HG03460 (cell line): ENCODE data around the gene TSHR.
"Not testable (repeated sequence)": the region's sequence is repeated elsewhere in the genome, so short reads cannot be mapped to it uniquely, and the experiment has no call there.

Experiments used
- ATAC-seq: cut with Tn5 transposase; IDR thresholded peaks from one replicate; pipeline ENCODE4 v1.9.1; 2021; ENCODE audit not compliant: unreplicated experiment

Gene TSHR

GRCh38 chr14:80948291-80948690 is 7.1 kb upstream of the TSHR start:
- ATAC-seq, result no peak

GRCh38 chr14:80951491-80951890 is 3.9 kb upstream of the TSHR start:
- ATAC-seq, result no peak

- not testable (repeated sequence) for ATAC-seq
Observed at GRCh38 chr14:80953211-80953610, 2.2 kb upstream of the TSHR start.

GRCh38 chr14:80954687-80955299 is 628 bp upstream of the TSHR start:
- ATAC-seq, result no peak

GRCh38 chr14:80956102-80956501 is 681 bp downstream of the TSHR start:
- ATAC-seq, result no peak

GRCh38 chr14:80956922-80957321 is 1.5 kb downstream of the TSHR start:
- no peak for ATAC-seq

- ATAC-seq, result no peak
Observed at GRCh38 chr14:80957613-80958012, 2.2 kb downstream of the TSHR start.

GRCh38 chr14:80958226-80958625 is 2.8 kb downstream of the TSHR start:
- ATAC-seq, result no peak

- ATAC-seq, result no peak
Observed at GRCh38 chr14:80958939-80959338, 3.5 kb downstream of the TSHR start.

- peak; percentile 98 for ATAC-seq
Observed at GRCh38 chr14:80959496-80959895, 4.1 kb downstream of the TSHR start.

- ATAC-seq, result no peak
Observed at GRCh38 chr14:80965037-80965436, 9.6 kb downstream of the TSHR start.

GRCh38 chr14:80973931-80974641 is 18.7 kb downstream of the TSHR start:
- no peak for ATAC-seq

- no peak for ATAC-seq
Observed at GRCh38 chr14:80974679-80975078, 19.3 kb downstream of the TSHR start.

- no peak for ATAC-seq
Observed at GRCh38 chr14:80977221-80977620, 21.8 kb downstream of the TSHR start.

- no peak for ATAC-seq
Observed at GRCh38 chr14:80978403-80978802, 23.0 kb downstream of the TSHR start.

GRCh38 chr14:80979951-80980350 is 24.5 kb downstream of the TSHR start:
- ATAC-seq, result no peak

- ATAC-seq, result no peak
Observed at GRCh38 chr14:80981156-80981555, 25.7 kb downstream of the TSHR start.

GRCh38 chr14:80981673-80982072 is 26.3 kb downstream of the TSHR start:
- ATAC-seq, result no peak

GRCh38 chr14:80982711-80983110 is 27.3 kb downstream of the TSHR start:
- ATAC-seq, result no peak

- peak; percentile 63 for ATAC-seq
Observed at GRCh38 chr14:80987235-80988032, 32.0 kb downstream of the TSHR start.

GRCh38 chr14:80988192-80988591 is 32.8 kb downstream of the TSHR start:
- ATAC-seq, result no peak
